NK-92 (cell line): Measurements from ENCODE around the gene PBLD.

ENCODE experiments used
- DNase-seq: peaks from one replicate; lab custom pipeline; 2025; ENCODE audit not compliant: unreplicated experiment; lab: John Stamatoyannopoulos, UW

PBLD gene

GRCh38 chr10:68332259-68333057 lies at the start of gene PBLD:
Gene PBLD, minus strand, starts transcription at chr10:68332928. Its CDS starts 26,084 bp downstream, at chr10:68306844.
- no peak for DNase-seq

GRCh38 chr10:68371604-68372003 lies 38.9 kb upstream of the PBLD start:
- DNase-seq = no peak

DNA sequence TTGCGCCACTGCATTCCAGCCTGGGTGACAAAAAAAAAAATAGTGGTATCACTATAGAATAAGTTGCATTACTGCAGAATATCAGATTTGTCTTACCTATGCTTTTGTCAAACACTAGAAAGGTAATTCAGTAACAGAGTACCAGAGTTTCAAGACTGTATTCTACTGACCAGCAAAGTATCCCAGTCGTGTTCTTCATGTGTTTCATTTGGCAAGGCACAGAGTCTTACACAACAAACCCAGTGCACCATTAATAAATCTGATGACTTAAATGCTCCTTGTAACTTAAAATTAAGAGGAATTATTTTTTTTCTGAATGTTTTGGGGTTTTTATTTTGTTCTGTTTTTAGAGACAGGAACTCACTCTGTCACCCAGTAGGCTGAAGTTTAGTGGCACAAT lies 34.4 kb upstream of the PBLD start:
- DNase-seq = no peak

DNA sequence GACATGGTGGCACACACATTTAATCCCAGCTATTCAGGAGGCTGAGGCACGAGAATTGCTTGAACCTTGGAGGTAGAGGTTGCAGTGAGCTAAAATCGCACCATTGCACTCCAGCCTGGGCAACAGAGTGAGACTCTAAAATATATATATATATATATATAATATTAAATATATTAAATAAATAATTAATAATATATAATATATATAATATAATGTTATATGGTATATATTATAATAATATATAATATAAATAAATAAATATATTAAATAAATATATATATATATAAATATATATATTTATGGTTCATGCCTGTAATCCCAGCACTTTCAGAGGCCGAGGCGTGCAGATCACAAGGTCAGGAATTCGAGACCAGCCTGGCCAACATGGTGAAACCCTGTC lies 33.9 kb upstream of the PBLD start:
- no peak for DNase-seq

DNA sequence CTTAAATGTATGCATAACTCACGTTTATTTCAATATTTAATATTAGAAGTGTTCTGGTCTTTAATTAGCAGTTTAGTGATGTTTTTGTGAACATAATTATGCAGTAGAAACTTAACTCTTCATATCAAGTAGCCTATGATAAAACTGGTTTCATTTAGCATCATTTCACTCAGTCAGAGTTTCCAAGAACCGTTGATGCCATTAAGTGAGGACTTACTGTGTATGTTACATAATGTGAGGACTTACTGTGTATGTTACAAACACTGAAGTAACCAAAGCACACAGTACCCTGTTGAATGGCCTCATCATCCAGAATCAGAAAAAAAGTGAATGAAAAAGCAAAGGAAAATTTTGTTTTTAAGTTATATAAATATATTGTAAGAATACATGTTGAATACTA lies 32.9 kb upstream of the PBLD start:
- DNase-seq = no peak

- no peak for DNase-seq
Measured at GRCh38 chr10:68364101-68364886, 31.6 kb upstream of the PBLD start.

GRCh38 chr10:68362590-68362989 lies 29.9 kb upstream of the PBLD start:
- no peak for DNase-seq

GRCh38 chr10:68359189-68359588 lies 26.5 kb upstream of the PBLD start:
- no peak for DNase-seq

DNA sequence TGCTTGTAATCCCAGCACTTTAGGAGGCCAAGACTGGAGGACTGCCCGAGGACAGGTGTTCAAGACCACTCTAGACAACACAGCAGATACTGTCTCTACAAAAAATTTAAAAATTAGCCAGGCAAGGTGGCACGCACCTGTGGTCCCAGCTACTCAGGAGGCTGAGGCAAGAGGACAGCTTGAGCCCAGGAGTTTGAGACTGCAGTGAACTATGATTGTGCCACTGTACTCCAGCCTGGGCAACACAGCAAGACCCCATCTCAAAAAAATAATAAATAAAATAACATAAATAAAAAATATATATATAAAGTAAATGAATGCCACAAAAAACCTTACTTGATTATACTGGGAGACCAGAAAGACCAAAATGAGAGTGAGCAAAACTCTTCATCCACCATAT lies 20.8 kb upstream of the PBLD start:
- no peak for DNase-seq

DNA sequence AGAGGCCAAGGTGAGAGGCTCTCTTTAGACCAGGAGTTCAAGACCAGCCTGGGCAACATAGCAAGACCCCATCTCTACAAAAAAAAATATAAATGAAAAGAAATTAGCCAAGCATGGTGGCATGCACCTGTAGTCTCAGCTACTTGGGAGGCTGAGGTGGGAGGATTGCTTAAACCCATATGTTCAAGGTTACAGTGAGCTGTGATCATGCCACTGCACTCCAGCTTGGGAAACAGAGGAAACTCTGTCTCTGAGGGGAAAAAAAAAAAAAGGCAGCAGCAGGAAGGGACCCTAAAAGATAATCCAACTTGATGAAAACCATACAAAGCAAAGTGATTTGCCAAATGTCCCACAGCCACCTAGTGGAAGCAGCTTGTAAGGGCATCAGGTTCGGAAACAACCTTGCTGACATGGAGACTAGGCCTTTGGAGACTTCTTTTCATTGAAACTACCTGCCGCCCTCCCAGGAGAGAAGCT lies 15.6 kb upstream of the PBLD start:
- DNase-seq = no peak

DNA sequence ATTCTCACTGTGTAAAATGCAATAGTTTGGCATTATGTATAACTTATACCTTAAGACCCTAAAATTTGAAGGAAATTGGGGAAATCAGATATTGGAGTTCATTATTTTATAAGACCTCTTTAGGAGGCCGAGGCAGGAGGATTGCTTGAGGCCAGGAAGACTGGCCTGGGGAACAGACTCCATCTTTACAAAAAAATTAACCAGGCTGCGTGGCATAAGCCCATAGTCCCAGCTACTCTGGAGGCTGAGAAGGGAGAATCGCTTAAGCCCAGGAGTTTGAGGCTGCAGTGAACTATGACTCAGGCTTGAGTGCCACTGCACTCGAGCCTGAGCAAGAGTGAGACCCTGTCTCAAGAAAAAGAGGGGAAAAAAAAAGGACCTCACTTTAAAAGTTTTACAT lies 14.0 kb upstream of the PBLD start:
- no peak for DNase-seq

- no peak for DNase-seq
Measured at GRCh38 chr10:68345621-68346020, 12.9 kb upstream of the PBLD start.

DNA sequence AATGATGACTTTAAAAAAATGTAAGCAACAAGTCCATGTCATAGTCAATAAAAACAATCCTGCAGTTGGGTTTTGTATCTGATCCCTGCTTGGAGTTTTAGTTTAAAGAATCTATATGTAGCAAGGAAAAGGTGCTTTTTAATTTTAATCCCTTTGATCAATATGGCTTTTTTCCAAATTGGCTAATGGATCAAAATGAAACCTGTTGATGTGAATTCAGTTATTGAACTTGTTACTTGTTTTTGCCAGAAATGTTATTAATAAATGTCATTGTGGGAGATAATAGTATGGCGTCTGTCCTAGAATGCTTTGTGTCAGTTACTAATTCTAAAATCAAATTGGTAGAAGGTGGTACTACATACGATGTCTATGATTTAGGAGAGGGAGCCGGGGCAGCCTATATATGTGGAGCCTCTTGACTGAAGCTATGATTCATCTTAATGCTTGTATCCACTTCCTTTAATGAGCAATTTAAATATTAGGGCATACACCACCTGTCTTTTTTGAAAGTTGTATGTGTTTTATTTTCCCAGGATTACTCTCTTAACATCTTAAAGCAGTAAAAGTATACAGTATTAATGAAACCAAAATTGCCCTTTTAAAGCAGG lies 10.3 kb upstream of the PBLD start:
- no peak for DNase-seq

GRCh38 chr10:68340358-68341080 lies 7.8 kb upstream of the PBLD start:
- DNase-seq = no peak

GRCh38 chr10:68336754-68337351 lies 4.1 kb upstream of the PBLD start:
- DNase-seq = no peak

- DNase-seq = no peak
Measured at GRCh38 chr10:68334672-68335467, 2.1 kb upstream of the PBLD start.

- no peak for DNase-seq
Measured at GRCh38 chr10:68333440-68334431, 1.0 kb upstream of the PBLD start.

- DNase-seq = no peak
Measured at GRCh38 chr10:68333058-68333395, 299 bp upstream of the PBLD start.
